ENCODE results near the gene ANKZF1. TPM values are rescaled to one million over a fixed set of nuclear protein-coding genes. Genes with fewer than 3 reads are reported as not detected.
A peak's percentile ranks its signal among the peaks of the same experiment; 100 is the strongest.
"Not testable (repeated sequence)": the region's sequence is repeated elsewhere in the genome, so short reads cannot be mapped to it uniquely, and the experiment has no call there.

ANKZF1 gene
- polyA plus RNA-seq, 5 donors: 58.2 to 87.0 (median 64.9) TPM

GRCh38 chr2:219252900-219253752 lies 23.5 kb downstream of the ANKZF1 start, which contains the start of gene TUBA4B:
TUBA4B (plus strand) TSS chr2:219253243; CDS start chr2:219253408, 165 bp downstream.
- peak; percentile 7 to 10 for DNase-seq

- DNase-seq: peak; percentile 59 to 63
Observed at GRCh38 chr2:219253753-219254589, 24.4 kb downstream of the ANKZF1 start, which contains the start of gene TUBA4A. TUBA4A (minus strand) TSS chr2:219253918; CDS start chr2:219253858, 60 bp downstream.

GRCh38 chr2:219254590-219255201 lies 25.1 kb downstream of the ANKZF1 start:
- DNase-seq: no peak

- DNase-seq: not testable (repeated sequence)
Observed at GRCh38 chr2:219258942-219259341, 29.3 kb downstream of the ANKZF1 start.

GRCh38 chr2:219261024-219261855 lies 31.6 kb downstream of the ANKZF1 start:
- DNase-seq: no peak

GRCh38 chr2:219266232-219266631 lies 36.6 kb downstream of the ANKZF1 start:
- DNase-seq: no peak

- DNase-seq: no peak
Observed at GRCh38 chr2:219266886-219267285, 37.3 kb downstream of the ANKZF1 start.

GRCh38 chr2:219268294-219268693 lies 38.7 kb downstream of the ANKZF1 start:
- DNase-seq: no peak

- peak in 1 of 2 donors; percentile 31 for DNase-seq
Observed at GRCh38 chr2:219269362-219270054, 39.9 kb downstream of the ANKZF1 start.

- no peak for DNase-seq
Observed at GRCh38 chr2:219270055-219270372, 40.4 kb downstream of the ANKZF1 start.

GRCh38 chr2:219271021-219271420 lies 41.4 kb downstream of the ANKZF1 start:
- DNase-seq: no peak

GRCh38 chr2:219272356-219272755 lies 42.8 kb downstream of the ANKZF1 start:
- no peak for DNase-seq

- no peak for DNase-seq
Observed at GRCh38 chr2:219272995-219273394, 43.4 kb downstream of the ANKZF1 start.

GRCh38 chr2:219273937-219274336 lies 44.3 kb downstream of the ANKZF1 start:
- no peak for DNase-seq

- DNase-seq: peak; percentile 38 to 42
Observed at GRCh38 chr2:219274361-219274921, 44.8 kb downstream of the ANKZF1 start.

GRCh38 chr2:219277703-219278654 lies 48.4 kb downstream of the ANKZF1 start:
- DNase-seq: peak in 1 of 2 donors; percentile 71

- DNase-seq: no peak
Observed at GRCh38 chr2:219278655-219279150, 49.1 kb downstream of the ANKZF1 start.

- DNase-seq: peak; percentile 98
Observed at GRCh38 chr2:219279151-219279915, 49.7 kb downstream of the ANKZF1 start, which contains the start of gene DNAJB2. DNAJB2 (plus strand) TSS chr2:219279366; CDS start chr2:219279834, 468 bp downstream.

Measured in right lung (tissue), 5 donors.